Measurements from ENCODE around the gene KCNAB1.

KCNAB1 gene

GRCh38 chr3:156271508-156271907 lies 151.1 kb downstream of the KCNAB1 start:
- no peak overlapping the region for H3K14ac ChIP-seq (ENCODE audit: low read length in 2 of 2)
- H4K91ac ChIP-seq (ENCODE audit: low read length), result no peak overlapping the region
- no peak overlapping the region for H2AK5ac ChIP-seq (ENCODE audit: low read length, severe bottlenecking)
- no peaks in the 10 kb centered on the region for H3K4me1 ChIP-seq (ENCODE audit: control insufficient read depth, insufficient read depth, low read depth, low read length)
- no peak overlapping the region for H2BK15ac ChIP-seq (ENCODE audit: low read depth, poor library complexity, severe bottlenecking)
- 68% methylated on average over 3 of the region's 3 CpGs for WGBS
- no peaks in the 10 kb centered on the region for H3K36me3 ChIP-seq (ENCODE audit: control insufficient read depth in 1 of 2, insufficient read depth in 2 of 2, low read depth in 1 of 2, low read length in 2 of 2)
- no peak overlapping the region for H3K4ac ChIP-seq (ENCODE audit: low read depth in 1 of 2, low read length in 2 of 2)
- H3K9ac ChIP-seq (ENCODE audit: low read length), result no peak overlapping the region
- no peak overlapping the region for H3K18ac ChIP-seq (ENCODE audit: low read depth in 1 of 2, low read length in 2 of 2)
- no peaks in the 10 kb centered on the region for H3K27me3 ChIP-seq (ENCODE audit: control insufficient read depth in 1 of 2, insufficient read depth in 1 of 2, low read length in 2 of 2)
- no peak overlapping the region for H3K27ac ChIP-seq (ENCODE audit: low read length, poor library complexity, severe bottlenecking)
- peaks cover 7% of the 10 kb centered on the region for H3K9me3 ChIP-seq (ENCODE audit: control insufficient read depth, low read length)
- no peak overlapping the region for H2BK5ac ChIP-seq (ENCODE audit: low read depth, low read length, poor library complexity, severe bottlenecking)
- no peak for DNase-seq
- no peak overlapping the region for H2AFZ ChIP-seq (ENCODE audit: low read depth, low read length)
- H3K23ac ChIP-seq (ENCODE audit: low read length in 2 of 2), result no peak overlapping the region
- no peak overlapping the region for H2BK120ac ChIP-seq (ENCODE audit: low read depth, low read length)
- H3K4me3 ChIP-seq (ENCODE audit: insufficient read depth in 1 of 2, low read depth in 1 of 2, low read length in 2 of 2), result no peak overlapping the region
- no peak overlapping the region for H4K8ac ChIP-seq (ENCODE audit: low read length)
- H3K79me1 ChIP-seq (replicated peaks; ENCODE audit: low read length, poor library complexity, severe bottlenecking), result no peaks in the 10 kb centered on the region
- H2BK12ac ChIP-seq (ENCODE audit: low read length in 2 of 2), result no peak overlapping the region
- H3K4me2 ChIP-seq (ENCODE audit: low read length, poor library complexity, severe bottlenecking), result no peak overlapping the region

- 87% methylated on average over 7 of the region's 7 CpGs for WGBS
These were observed 151.8 kb downstream of the KCNAB1 start for GRCh38 chr3:156271995-156272719.

GRCh38 chr3:156273111-156273694 lies 152.8 kb downstream of the KCNAB1 start:
- H3K79me1 ChIP-seq (replicated peaks; ENCODE audit: low read length, poor library complexity, severe bottlenecking), result no peaks in the 10 kb centered on the region
- H3K27ac ChIP-seq (ENCODE audit: low read length, poor library complexity, severe bottlenecking), result no peak overlapping the region
- H3K14ac ChIP-seq (ENCODE audit: low read length in 2 of 2), result no peak overlapping the region
- no peak overlapping the region for H2BK5ac ChIP-seq (ENCODE audit: low read depth, low read length, poor library complexity, severe bottlenecking)
- no peak for DNase-seq
- no peak overlapping the region for H2AK5ac ChIP-seq (ENCODE audit: low read length, severe bottlenecking)
- no peak overlapping the region for H3K4me3 ChIP-seq (ENCODE audit: insufficient read depth in 1 of 2, low read depth in 1 of 2, low read length in 2 of 2)
- H3K9me3 ChIP-seq (ENCODE audit: control insufficient read depth, low read length), result peaks cover 7% of the 10 kb centered on the region
- no peak overlapping the region for H3K18ac ChIP-seq (ENCODE audit: low read depth in 1 of 2, low read length in 2 of 2)
- H2BK15ac ChIP-seq (ENCODE audit: low read depth, poor library complexity, severe bottlenecking), result no peak overlapping the region
- H3K23ac ChIP-seq (ENCODE audit: low read length in 2 of 2), result no peak overlapping the region
- no peak overlapping the region for H3K4ac ChIP-seq (ENCODE audit: low read depth in 1 of 2, low read length in 2 of 2)
- no peaks in the 10 kb centered on the region for H3K36me3 ChIP-seq (ENCODE audit: control insufficient read depth in 1 of 2, insufficient read depth in 2 of 2, low read depth in 1 of 2, low read length in 2 of 2)
- H3K4me2 ChIP-seq (ENCODE audit: low read length, poor library complexity, severe bottlenecking), result no peak overlapping the region
- H3K9ac ChIP-seq (ENCODE audit: low read length), result no peak overlapping the region
- no peak overlapping the region for H2BK120ac ChIP-seq (ENCODE audit: low read depth, low read length)
- H3K4me1 ChIP-seq (ENCODE audit: control insufficient read depth, insufficient read depth, low read depth, low read length), result no peaks in the 10 kb centered on the region
- H2AFZ ChIP-seq (ENCODE audit: low read depth, low read length), result no peak overlapping the region
- 91% methylated on average over 3 of the region's 6 CpGs for WGBS
- H2BK12ac ChIP-seq (ENCODE audit: low read length in 2 of 2), result no peak overlapping the region
- no peak overlapping the region for H4K91ac ChIP-seq (ENCODE audit: low read length)
- H4K8ac ChIP-seq (ENCODE audit: low read length), result no peak overlapping the region
- no peaks in the 10 kb centered on the region for H3K27me3 ChIP-seq (ENCODE audit: control insufficient read depth in 1 of 2, insufficient read depth in 1 of 2, low read length in 2 of 2)

More at GRCh38 chr3:156271995-156272719, 151.8 kb downstream of the KCNAB1 start:
- Histone ChIP-seq H3K4me1 (ENCODE audit: control insufficient read depth, insufficient read depth, low read depth, low read length) (no peaks in the 10 kb centered on the region), H3K18ac (ENCODE audit: low read depth in 1 of 2, low read length in 2 of 2) (no peak overlapping the region), H2AFZ (ENCODE audit: low read depth, low read length) (no peak overlapping the region), H3K4me3 (ENCODE audit: insufficient read depth in 1 of 2, low read depth in 1 of 2, low read length in 2 of 2) (no peak overlapping the region), H2AK5ac (ENCODE audit: low read length, severe bottlenecking) (no peak overlapping the region), H3K79me1 (replicated peaks; ENCODE audit: low read length, poor library complexity, severe bottlenecking) (no peaks in the 10 kb centered on the region), H4K91ac (ENCODE audit: low read length) (no peak overlapping the region), H3K9me3 (ENCODE audit: control insufficient read depth, low read length) (peaks cover 7% of the 10 kb centered on the region), H2BK15ac (ENCODE audit: low read depth, poor library complexity, severe bottlenecking) (no peak overlapping the region), H3K4ac (ENCODE audit: low read depth in 1 of 2, low read length in 2 of 2) (no peak overlapping the region), H2BK120ac (ENCODE audit: low read depth, low read length) (no peak overlapping the region), H3K36me3 (ENCODE audit: control insufficient read depth in 1 of 2, insufficient read depth in 2 of 2, low read depth in 1 of 2, low read length in 2 of 2) (no peaks in the 10 kb centered on the region), H3K27me3 (ENCODE audit: control insufficient read depth in 1 of 2, insufficient read depth in 1 of 2, low read length in 2 of 2) (no peaks in the 10 kb centered on the region), H2BK5ac (ENCODE audit: low read depth, low read length, poor library complexity, severe bottlenecking) (no peak overlapping the region), H3K9ac (ENCODE audit: low read length) (no peak overlapping the region), H4K8ac (ENCODE audit: low read length) (no peak overlapping the region), H3K14ac (ENCODE audit: low read length in 2 of 2) (no peak overlapping the region), H3K27ac (ENCODE audit: low read length, poor library complexity, severe bottlenecking) (no peak overlapping the region), H2BK12ac (ENCODE audit: low read length in 2 of 2) (no peak overlapping the region), H3K23ac (ENCODE audit: low read length in 2 of 2) (no peak overlapping the region), H3K4me2 (ENCODE audit: low read length, poor library complexity, severe bottlenecking) (no peak overlapping the region)
- no peak for DNase-seq

GRCh38 chr3:156274791-156275190 lies 154.4 kb downstream of the KCNAB1 start:
- H3K4me3 ChIP-seq (ENCODE audit: insufficient read depth in 1 of 2, low read depth in 1 of 2, low read length in 2 of 2), result no peak overlapping the region
- H3K14ac ChIP-seq (ENCODE audit: low read length in 2 of 2), result no peak overlapping the region
- no peak overlapping the region for H2BK12ac ChIP-seq (ENCODE audit: low read length in 2 of 2)
- no peaks in the 10 kb centered on the region for H3K4me1 ChIP-seq (ENCODE audit: control insufficient read depth, insufficient read depth, low read depth, low read length)
- no peak overlapping the region for H3K27ac ChIP-seq (ENCODE audit: low read length, poor library complexity, severe bottlenecking)
- H4K91ac ChIP-seq (ENCODE audit: low read length), result no peak overlapping the region
- H2BK120ac ChIP-seq (ENCODE audit: low read depth, low read length), result no peak overlapping the region
- H2AK5ac ChIP-seq (ENCODE audit: low read length, severe bottlenecking), result no peak overlapping the region
- no peak for DNase-seq
- no peaks in the 10 kb centered on the region for H3K79me1 ChIP-seq (replicated peaks; ENCODE audit: low read length, poor library complexity, severe bottlenecking)
- peaks cover 7% of the 10 kb centered on the region for H3K9me3 ChIP-seq (ENCODE audit: control insufficient read depth, low read length)
- H3K36me3 ChIP-seq (ENCODE audit: control insufficient read depth in 1 of 2, insufficient read depth in 2 of 2, low read depth in 1 of 2, low read length in 2 of 2), result no peaks in the 10 kb centered on the region
- no peak overlapping the region for H3K9ac ChIP-seq (ENCODE audit: low read length)
- H3K23ac ChIP-seq (ENCODE audit: low read length in 2 of 2), result no peak overlapping the region
- H2AFZ ChIP-seq (ENCODE audit: low read depth, low read length), result no peak overlapping the region
- no peak overlapping the region for H2BK15ac ChIP-seq (ENCODE audit: low read depth, poor library complexity, severe bottlenecking)
- no peak overlapping the region for H3K18ac ChIP-seq (ENCODE audit: low read depth in 1 of 2, low read length in 2 of 2)
- no peak overlapping the region for H4K8ac ChIP-seq (ENCODE audit: low read length)
- H3K4me2 ChIP-seq (ENCODE audit: low read length, poor library complexity, severe bottlenecking), result no peak overlapping the region
- 90% methylated on average over 2 of the region's 2 CpGs for WGBS
- H2BK5ac ChIP-seq (ENCODE audit: low read depth, low read length, poor library complexity, severe bottlenecking), result no peak overlapping the region
- H3K4ac ChIP-seq (ENCODE audit: low read depth in 1 of 2, low read length in 2 of 2), result no peak overlapping the region
- H3K27me3 ChIP-seq (ENCODE audit: control insufficient read depth in 1 of 2, insufficient read depth in 1 of 2, low read length in 2 of 2), result no peaks in the 10 kb centered on the region
